ENCODE data around the gene BGLAP.
A peak's percentile ranks its signal among the peaks of the same experiment; 100 is the strongest.

The BGLAP gene

DNA sequence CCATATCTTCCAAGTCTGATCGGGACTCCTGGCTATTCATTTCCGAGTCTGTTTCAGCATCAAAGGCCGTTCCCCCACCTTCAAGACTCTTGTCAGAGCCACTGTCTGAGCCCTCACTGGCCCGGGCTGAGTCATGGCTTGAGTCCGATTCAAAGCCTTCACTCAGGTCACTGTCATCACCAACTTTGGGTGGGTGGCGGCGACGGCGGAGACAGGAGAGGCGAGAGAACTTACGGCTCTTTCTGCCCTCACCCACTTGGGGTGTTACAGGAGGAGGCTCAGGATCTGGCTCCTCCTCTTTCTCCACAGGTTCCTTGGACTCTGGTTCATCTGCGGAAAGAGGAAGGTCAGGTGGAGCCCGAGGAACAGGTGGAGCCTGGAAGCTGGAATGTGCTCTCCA lies 24.1 kb downstream of the BGLAP start:
- TF ChIP-seq, protein P1, sequence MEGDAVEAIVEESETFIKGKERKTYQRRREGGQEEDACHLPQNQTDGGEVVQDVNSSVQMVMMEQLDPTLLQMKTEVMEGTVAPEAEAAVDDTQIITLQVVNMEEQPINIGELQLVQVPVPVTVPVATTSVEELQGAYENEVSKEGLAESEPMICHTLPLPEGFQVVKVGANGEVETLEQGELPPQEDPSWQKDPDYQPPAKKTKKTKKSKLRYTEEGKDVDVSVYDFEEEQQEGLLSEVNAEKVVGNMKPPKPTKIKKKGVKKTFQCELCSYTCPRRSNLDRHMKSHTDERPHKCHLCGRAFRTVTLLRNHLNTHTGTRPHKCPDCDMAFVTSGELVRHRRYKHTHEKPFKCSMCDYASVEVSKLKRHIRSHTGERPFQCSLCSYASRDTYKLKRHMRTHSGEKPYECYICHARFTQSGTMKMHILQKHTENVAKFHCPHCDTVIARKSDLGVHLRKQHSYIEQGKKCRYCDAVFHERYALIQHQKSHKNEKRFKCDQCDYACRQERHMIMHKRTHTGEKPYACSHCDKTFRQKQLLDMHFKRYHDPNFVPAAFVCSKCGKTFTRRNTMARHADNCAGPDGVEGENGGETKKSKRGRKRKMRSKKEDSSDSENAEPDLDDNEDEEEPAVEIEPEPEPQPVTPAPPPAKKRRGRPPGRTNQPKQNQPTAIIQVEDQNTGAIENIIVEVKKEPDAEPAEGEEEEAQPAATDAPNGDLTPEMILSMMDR (IDR thresholded peaks at IDR 0.05; ENCODE audit: borderline replicate concordance, insufficient read depth, low read depth, low read length): no peak

DNA sequence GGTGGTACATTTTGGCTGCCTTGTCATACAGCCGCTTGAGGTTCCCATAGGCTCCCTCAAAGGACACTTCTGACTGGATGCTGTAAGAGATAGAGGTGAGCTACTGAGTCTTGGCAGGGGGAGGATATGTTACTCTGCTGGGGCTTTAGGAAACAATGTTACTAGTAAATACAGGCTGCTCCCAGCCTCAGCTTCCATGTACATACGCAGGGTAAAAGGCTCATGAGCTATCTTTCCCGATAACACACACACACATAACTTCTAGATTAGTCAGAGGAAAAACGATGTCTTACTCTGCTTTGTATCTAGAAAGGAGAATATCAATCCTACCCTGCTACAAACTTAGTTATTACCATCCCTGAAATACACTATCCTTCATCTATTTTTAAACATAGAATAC lies 26.4 kb downstream of the BGLAP start:
- TF ChIP-seq, protein P1 (IDR thresholded peaks at IDR 0.05; ENCODE audit: borderline replicate concordance, insufficient read depth, low read depth, low read length): no peak
- no peak overlapping the region for H3K4me3 ChIP-seq (ENCODE audit: low read depth, low read length)

More for the DNA sequence above, 24.1 kb downstream of the BGLAP start:
- no peak overlapping the region for H3K4me3 ChIP-seq (ENCODE audit: low read depth, low read length)

DNA sequence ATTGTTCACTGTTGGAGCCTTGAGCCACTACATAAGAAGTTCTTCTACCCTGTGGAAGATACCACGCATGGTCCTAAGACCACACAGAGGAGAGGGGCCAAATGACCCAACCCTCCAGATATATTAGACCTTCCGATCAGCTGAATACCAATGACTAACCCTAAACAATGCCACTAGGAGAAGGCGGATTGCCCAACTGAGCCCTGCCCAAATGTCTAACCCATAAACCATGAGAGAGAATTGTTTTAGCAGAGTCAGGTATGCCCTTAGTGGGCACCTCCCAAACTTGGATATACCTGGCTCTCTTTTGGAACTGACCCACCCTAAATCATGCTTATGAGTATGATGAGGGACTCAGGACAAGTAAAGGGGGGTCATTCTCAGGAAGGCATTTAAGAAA lies 28.3 kb downstream of the BGLAP start:
- no peak overlapping the region for H3K4me3 ChIP-seq (ENCODE audit: low read depth, low read length)
- TF ChIP-seq, protein P1 (IDR thresholded peaks at IDR 0.05; ENCODE audit: borderline replicate concordance, insufficient read depth, low read depth, low read length): no peak

DNA sequence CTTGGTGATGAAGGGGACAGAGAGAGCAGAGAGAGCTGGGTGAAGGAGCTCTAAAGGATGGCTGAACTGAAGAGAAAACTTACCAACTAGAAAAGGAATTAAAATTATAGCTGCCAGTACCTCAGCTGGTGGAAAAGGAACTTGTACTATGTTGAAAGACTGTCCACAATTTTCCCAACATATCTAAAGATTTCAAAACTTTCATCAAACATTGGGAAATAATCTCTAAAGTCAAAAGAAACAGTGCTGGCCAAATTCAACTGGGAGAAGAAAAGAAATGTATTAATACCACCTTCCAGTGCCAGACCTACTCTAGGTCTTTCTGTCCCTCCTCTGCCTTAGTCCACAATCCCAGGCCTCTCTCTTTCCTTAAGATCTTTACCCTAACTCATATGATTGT lies 34.5 kb downstream of the BGLAP start:
- no peak overlapping the region for H3K4me3 ChIP-seq (ENCODE audit: low read depth, low read length)
- TF ChIP-seq, protein P1 (IDR thresholded peaks at IDR 0.05; ENCODE audit: borderline replicate concordance, insufficient read depth, low read depth, low read length): no peak

DNA sequence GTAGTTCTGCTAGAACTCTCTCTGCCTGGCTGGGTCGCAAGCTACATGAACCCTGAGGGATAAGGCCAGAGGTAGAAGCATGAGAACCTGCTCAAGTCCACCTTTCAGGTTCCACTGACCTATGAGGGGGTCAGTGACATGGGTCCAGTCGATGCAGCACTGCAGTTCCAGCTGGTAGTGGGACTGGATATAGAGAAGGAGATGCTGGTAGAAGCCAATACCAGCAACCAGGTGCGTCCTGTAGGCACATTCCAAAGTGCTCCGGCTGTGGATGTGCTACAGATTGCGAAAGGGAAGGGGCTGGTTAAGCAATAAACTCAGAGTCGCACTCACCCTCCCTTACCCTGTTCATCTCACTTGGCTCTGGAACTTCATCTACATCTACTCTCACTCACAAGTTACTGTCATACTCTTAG lies 35.0 kb downstream of the BGLAP start:
- TF ChIP-seq, protein P1 (IDR thresholded peaks at IDR 0.05; ENCODE audit: borderline replicate concordance, insufficient read depth, low read depth, low read length): no peak
- H3K4me3 ChIP-seq (ENCODE audit: low read depth, low read length): no peak overlapping the region

DNA sequence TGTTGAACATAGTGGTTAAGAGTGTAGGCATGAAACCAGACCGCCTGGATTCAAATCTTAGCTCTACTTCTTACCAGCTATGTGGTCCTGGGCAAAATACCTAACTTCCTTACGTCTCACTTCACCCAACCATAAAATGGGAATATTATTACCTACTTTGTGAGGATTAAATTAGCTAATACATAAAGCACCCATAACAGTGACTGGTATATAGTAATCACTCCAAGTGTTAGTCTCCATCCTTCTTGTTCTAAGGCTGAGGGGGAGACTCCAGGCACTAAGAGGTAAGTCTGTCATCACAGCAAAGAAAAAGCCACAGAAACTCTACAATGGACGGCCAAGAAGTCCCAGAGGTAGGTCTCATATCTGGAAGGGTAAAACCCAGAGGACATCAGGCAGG lies 37.9 kb downstream of the BGLAP start:
- no peak overlapping the region for H3K4me3 ChIP-seq (ENCODE audit: low read depth, low read length)
- TF ChIP-seq, protein P1 (IDR thresholded peaks at IDR 0.05; ENCODE audit: borderline replicate concordance, insufficient read depth, low read depth, low read length): no peak

DNA sequence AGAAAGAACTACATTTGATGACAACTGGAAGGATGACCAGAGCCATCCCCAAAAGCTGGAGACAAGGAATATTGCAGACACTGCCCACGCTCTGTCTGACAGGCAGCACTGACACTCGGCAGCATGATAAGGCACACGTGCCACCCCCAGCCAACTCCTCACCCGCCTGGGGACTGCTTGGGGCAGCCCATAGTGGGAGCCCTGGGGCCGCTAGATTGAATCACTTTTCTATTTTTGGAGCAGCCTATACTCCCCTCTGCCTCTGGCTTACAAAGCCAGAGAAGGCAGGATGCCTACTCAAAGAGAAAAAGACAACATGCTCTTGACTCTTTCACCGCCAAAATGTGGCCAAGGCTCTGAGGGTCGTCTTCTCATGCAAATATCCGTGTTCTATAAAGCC lies 39.3 kb downstream of the BGLAP start:
- H3K4me3 ChIP-seq (ENCODE audit: low read depth, low read length): peak overlapping the region; percentile 91
- TF ChIP-seq, protein P1 (IDR thresholded peaks at IDR 0.05; ENCODE audit: borderline replicate concordance, insufficient read depth, low read depth, low read length): peak; percentile 26; the same call in 1 of the 2 replicates

Data from GM12875 (cell line).